Stimulated activated naive CD8-positive, alpha-beta T cell treated with anti-CD3 and anti-CD28 coated beads, Interleukin-15, Interleukin-2, amounts not matched to agents 100 U/mL and 50 U/mL, for 24 hours (primary cell): ENCODE results near the gene TGIF1.
"Not testable (repeated sequence)": the region's sequence is repeated elsewhere in the genome, so short reads cannot be mapped to it uniquely, and the experiment has no call there.

ENCODE experiments used
- ATAC-seq: fragments of 150-1000 bp; cut with Tn5 transposase; one replicate; pipeline ENCODE4 v1.10.0; 2021
- DNase-seq: peaks from one replicate; pipeline ENCODE4 v3.0.0; 2021

Gene TGIF1

DNA sequence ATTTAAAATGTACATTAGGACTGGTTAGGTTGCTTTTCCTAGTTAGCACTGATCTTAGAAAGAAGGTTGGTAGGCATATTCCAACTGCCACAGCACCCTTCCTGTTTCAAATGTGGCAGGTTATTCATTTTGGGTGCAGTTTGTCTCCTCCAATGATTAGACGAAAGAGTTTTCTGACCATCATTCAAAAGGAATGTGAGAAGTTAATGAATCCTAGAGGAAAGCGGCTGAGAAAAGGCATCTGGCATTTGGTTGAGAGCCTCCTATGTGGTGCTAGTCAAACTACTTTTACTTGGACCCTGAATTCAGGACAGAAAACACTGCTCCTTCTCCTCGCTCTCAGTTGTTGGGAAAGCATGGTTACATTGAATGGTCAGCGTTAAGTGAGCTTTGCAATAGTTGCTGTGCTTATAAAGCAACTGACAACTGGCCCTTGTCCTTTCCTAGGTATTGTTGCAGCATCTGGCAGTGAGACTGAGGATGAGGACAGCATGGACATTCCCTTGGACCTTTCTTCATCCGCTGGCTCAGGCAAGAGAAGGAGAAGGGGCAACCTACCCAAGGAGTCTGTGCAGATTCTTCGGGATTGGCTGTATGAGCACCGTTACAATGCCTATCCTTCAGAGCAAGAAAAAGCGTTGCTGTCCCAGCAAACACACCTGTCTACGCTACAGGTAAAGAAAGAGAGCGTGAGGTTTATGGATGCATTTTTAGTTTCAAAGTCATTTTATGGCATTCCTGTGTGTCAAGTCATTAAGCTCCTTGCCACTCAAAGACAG is 6.1 kb downstream of the TGIF1 start:
- DNase-seq (no peak), ATAC-seq (no peak)

DNA sequence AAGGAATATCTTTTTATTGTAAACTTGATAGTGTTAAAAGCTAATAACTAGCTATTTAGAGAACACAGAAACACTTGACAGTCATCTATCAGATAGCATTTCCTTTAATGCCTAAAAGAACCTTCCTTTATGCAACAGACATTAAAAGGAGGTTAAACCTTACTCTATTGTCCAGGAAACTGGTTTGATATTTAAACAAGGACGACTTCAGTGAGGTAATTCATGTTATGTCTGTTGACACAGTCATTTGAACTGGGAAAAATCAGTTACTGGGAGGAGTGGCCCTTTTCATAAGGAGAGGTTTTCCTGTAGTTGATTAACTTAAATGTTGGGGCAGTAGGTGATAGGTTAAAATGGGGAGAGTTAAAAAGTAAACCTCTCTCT is 6.7 kb downstream of the TGIF1 start:
- no peak for ATAC-seq
- no peak for DNase-seq

DNA sequence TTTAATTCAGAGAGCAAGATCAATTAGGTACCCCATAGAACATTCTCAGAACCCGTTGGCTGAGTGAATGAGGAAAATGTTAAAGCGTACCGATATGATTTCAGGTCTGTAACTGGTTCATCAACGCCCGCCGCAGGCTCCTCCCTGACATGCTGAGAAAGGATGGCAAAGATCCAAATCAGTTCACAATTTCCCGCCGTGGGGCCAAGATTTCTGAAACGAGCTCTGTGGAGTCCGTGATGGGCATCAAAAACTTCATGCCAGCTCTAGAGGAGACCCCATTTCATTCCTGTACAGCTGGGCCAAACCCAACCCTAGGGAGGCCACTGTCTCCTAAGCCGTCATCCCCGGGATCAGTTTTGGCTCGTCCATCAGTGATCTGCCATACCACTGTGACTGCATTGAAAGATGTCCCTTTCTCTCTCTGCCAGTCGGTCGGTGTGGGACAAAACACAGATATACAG is 7.3 kb downstream of the TGIF1 start:
- ATAC-seq (no peak), DNase-seq (no peak)

DNA sequence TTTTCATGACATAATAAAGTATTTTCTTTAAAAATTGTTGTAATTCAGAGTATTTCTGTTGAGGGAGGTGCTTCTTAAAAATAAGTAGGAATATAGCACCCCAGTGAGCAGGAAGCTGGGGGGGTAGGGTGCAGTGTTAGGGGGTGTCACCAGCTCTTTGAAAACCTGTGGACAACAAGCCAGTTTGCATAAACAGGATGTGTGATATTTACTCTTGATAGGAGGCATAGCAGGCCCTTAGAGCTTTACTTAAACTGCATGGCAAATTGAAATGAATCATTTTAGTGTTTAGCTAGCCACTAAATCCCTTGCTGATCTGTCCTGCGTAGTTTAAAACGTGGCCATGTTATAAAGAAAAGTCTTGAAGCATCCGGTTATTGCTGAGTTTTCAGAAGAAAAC is 8.4 kb downstream of the TGIF1 start:
- ATAC-seq (no peak), DNase-seq (no peak)

DNA sequence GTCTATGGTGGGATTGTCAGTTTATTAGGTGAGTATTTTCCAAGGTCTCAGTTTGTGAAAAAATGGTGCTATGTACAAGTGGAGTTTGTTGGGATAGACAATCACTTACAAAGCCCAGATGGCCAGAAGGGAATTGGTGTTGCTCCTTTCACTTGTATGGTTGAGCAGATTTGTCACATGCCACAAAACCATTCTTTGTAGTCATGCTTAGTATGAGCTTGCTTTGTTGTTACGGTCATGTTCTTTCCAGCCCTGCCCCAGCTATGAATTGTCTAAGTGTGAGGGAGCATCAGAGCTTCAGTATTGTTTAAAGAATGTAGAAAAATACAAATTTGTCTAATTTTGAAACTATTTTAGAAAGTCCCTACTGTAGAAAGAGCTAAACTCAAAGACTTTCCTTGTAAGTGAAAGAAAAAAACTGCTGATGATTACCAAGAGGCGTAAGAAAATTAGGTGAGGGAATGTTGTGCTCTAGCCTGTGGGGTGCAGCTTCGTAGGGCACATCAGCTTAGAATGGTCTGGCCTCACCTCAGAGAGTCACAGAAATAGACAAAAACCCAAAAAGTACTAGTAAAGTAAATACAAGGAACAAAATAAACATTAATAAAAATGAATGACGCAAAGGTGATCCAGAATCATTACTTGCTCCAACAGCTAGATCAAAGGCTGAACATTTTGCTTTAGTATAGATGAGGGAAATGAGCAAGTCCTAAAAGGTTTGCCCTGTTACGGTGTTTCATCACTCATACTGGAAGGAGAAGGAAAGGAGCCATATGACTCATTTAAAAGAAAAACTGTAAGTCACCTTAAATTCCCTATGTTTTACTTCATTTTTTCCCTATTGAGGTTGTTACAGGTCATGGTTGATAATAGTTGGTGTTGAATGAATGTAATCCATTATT is 9.2 kb downstream of the TGIF1 start:
- ATAC-seq (peak; percentile 67), DNase-seq (no peak)

DNA sequence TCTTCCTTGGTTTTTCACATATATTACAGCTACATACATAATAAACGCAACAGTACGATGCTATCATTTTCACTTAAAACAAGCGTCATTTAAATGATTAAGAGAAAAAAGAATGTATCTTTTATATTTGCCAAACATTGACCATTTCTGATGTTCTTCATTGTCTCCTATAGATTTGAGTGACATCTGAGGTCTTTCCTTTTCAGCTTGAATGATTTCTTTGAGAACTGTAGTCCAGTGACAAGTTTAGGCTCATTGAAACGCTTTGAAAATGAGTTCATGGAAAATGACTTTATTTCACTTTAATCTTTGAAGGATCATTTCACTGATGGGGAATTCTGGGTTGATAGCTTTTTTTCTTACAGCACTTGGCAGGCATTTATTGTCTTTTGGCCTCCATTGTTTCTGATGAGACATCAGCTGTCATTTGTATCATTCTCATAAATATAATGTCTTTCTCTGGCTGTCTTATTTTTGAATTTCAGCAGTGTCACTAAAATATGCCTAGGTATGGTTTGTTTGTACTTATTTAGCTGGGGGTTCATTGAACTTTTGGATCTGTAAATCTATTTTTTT is 10.9 kb downstream of the TGIF1 start:
- ATAC-seq = no peak

DNA sequence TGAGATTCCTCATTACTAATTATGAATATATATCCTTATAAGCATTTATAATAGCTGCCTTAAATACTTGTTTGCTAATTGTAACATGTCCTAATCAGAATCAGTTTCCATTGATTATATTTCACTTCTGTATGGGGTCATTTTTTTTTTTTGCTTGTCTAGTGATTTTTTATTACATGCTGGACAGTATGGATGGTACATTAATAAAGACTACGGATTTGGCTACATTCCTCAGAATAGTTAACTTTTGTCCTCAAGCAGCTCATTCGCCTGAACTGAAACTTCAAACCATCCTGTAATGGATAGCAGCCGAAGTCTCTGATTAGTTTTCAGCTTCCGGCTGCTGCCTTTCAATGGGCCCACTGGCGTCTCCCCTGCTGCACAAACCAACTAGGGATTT is 11.7 kb downstream of the TGIF1 start:
- no peak for ATAC-seq
- DNase-seq = no peak

More for the DNA sequence above, 10.9 kb downstream of the TGIF1 start:
- no peak for DNase-seq

DNA sequence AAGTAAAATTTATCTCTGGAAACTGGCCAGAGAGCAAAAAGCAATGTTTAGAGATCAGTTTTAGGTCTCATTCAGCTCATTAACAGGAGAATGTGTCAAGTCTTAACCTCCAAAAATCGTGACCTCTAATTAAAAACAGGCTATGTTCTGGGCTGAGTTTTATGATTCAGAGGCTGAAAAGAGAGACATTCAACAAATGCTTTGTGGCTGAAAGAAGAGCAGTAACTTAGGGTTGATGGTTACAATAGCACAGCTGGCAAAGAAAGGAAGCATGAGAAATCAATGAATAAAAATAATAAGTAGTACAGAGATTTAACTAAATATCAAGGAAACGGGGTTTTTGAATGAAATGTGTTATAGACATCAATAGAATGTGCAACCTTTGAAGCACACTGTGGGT is 13.1 kb downstream of the TGIF1 start:
- ATAC-seq (no peak), DNase-seq (no peak)

DNA sequence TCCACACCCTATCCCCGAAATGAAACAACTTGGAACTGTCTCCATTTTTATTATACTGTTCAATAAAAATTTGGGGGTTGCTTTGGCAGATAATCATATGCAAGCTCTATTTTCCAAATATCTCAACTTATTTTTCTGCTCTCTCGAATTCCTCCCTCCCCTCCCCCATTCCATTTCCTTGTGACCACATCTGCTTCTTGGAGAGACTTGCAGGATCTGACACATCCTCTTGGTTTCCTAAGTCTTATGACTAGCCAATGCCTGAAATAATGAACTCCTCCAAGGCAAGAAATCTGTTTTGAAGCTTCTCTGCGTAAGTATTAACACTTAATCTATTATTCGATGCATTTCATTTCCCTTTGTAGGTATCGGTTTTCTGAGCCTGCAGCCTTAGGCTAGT is 16.1 kb downstream of the TGIF1 start:
- ATAC-seq (no peak), DNase-seq (no peak)

DNA sequence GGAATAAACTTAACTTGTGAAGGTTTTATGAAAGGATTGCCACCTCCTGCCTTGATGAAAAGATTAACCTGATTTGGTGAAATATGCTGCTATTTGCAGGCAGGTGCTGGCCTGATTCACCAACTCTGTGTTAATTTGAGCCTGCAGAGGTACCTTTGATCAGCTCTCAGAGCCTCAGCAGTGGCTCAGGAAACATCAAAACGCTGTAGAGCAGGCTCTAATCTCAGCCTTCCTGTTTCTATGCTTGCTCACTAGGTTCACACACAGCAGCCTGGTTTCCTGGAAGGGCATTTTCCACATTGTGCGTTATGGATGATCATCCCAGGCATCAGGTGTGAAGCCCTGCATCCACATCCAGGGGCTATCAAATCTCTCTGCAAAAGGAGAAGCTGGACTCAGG is 16.9 kb downstream of the TGIF1 start:
- DNase-seq (no peak), ATAC-seq (no peak)

DNA sequence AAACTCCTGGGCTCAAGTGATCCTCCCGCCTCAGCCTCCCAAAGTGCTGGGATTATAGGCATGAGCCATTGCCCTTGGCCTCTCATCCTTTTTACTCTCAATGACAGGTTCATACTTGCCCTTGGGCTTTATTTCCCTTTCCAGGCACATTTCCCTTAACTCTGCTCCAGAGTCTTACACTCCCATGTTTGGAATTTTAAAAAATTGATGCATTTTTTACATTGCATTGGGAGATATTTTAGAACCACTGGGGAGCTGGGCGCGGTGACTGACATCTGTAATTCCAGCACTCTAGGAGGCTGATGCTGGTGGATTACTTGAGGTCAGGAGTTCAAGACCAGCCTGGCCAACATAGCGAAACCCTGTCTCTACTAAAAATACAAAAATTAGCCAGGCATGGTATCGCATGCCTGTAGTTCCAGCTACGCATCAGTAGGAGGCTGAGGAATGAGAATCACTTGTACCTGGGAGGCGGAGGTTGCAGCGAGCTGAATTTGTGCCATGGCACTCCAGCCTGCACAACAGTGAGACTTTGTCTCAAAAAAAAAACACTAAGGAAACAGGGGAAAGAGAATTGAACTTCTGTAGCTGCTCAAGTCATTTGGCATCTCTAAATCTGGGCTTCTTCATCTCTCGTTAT is 18.2 kb downstream of the TGIF1 start:
- ATAC-seq (no peak), DNase-seq (no peak)

DNA sequence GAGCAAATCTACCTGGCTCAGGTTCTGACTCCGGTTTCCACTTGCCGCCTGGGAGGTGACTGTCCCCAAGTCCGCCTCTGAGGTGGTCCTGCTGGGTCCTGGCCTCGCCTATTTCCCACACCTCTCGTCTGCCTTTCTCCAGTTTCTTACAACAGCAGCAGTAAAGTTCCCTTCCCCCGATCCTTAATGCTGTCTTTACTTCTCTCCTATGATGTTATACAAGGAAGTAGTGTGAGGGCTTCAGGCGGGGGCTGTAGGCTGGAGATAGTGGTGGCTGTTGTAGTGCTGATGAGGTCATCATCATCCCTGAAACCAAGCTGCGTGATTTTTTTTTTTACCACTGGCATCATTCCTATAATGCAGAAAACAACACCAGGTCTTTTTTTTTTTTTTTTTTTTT is 18.9 kb downstream of the TGIF1 start:
- ATAC-seq = no peak

DNA sequence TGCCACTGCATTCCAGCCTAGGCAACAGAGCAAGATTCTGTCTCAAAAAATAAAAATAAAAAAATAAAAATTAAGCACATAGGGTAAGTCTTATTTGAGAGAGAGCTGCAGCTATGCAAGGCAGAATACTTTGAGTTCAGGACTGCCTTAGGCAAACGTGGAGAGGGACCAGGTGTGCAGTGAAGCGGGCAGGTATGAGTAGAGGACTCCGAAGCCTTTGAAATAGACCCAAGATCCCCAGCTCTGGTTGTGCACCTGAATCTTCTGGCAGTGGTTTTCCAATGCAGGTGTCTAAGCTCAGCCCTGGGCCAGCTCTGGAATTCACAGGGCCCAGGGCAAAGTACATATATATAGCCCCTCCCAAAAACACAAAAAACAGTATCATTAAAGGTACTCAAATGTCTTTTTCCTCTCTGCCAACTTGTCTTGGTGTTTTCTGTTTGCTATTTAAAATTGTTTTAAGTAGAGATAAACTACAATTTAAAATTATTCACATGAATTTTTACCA is 21.2 kb downstream of the TGIF1 start:
- ATAC-seq (no peak), DNase-seq (no peak)

More for the DNA sequence above, 18.9 kb downstream of the TGIF1 start:
- DNase-seq = no peak

DNA sequence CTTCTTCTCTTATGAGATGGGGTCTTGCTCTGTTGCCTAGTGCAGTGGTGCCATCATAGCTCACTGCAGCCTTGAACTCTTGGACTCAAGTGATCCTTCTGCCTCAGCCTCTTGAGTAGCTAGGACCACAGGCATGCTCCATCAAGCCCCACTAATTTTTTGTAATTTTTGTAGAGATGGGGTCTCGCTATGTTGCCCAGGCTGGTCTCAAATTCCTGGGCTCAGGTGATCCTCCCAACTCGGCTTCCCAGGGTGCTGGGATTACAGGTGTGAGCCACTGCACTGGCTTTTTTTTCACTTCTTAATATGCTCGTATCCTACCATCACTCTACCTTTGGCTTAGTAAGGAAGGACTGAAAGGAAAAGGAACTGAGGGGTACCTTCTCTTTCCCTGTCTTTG is 22.1 kb downstream of the TGIF1 start:
- not testable (repeated sequence) for DNase-seq, ATAC-seq

DNA sequence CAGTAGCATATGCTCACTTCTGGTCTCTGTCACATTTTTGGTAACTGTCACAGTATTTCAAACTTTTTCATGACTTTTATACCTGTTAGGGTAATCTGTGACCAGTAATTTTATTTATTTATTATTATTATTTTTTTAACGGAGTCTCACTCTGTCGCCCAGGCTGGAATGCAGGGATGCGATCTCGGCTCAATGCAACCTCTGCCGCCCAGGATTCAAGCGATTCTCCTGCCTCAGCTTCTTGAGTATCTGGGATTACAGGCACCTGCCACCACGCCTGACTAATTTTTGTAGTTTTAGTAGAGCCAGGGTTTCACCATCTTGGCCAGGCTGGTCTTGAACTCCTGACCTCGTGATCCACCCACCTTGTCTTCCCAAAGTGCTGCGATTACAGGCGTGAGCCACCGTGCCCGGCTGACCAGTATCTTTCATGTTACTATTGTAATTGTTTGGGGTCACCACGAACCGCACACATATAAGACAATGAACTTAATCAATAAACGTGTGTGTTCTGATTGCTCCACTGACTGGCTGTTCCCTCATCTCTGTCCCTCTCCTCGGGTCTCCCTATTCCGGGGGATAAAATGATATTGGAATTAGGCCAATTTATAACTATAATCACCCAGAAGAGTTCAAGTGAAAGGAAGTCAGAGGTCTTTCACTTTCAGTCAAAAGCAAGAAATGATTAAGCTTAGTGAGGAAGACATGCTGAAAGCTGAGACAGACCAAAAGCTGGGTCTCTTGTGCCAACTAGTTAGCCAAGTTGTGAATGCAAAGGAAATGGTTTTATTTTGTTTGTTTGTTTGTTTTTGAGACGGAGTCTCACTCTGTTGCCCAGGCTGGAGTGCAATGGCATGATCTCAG is 22.9 kb downstream of the TGIF1 start:
- DNase-seq (no peak), ATAC-seq (peak; percentile 69)

DNA sequence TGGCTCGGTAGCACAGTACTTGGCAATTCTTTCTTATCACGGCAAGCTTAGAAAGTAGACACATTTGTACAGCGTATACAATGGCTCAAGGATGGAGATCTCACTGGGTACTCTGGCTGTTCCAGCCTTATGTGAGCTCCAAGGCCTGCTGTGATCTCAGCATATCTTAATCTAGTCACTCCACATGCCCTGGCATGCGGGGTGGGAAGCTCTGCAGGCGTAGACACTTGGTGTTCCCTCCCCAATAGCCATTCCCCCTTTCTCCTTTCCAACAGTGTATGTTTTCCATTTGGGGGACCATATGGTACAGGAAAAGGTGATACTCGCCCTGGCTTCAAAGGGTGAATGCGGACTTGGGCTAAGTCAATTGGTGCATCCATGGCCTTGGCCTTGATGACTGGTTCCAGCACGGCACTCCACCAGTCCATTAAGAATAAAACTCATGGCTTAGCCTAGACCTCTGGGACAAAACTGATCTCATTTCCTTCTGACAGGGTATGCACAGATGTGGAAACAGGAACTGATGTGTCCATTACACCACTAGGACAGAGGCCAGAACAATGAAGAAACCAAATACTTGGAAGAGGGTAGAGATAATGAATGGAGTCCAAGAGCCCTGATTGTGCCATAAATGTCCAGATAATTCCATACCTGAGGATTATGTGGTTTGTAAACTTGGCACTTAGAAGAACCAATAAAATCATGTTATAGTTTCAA is 28.4 kb downstream of the TGIF1 start:
- no peak for DNase-seq
- no peak for ATAC-seq

DNA sequence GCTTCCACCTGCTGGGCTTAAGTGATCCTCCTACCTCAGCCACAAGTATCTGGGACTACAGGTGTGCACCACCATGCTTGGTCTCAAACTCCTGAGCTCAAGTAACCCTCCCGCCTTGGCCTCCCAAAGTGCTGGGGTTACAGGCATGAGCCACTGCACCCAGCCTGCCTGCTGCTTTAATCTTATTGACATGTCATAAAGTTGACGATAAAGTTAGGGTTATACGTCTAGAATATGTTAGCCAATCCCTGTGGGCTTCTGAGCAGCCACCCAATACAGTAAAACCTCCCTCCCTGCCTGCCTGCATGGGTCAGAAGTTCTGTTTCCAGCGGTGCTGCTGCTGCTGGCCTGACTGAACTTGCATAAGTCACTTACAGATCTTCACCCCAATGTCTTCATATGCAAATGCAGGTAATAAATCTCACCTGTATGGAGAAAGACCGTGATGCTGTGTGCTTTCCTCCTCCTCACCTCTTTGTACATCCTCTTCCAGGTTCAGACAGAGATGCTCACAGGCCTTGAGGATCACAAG is 30.1 kb downstream of the TGIF1 start:
- no peak for DNase-seq
- ATAC-seq = no peak

DNA sequence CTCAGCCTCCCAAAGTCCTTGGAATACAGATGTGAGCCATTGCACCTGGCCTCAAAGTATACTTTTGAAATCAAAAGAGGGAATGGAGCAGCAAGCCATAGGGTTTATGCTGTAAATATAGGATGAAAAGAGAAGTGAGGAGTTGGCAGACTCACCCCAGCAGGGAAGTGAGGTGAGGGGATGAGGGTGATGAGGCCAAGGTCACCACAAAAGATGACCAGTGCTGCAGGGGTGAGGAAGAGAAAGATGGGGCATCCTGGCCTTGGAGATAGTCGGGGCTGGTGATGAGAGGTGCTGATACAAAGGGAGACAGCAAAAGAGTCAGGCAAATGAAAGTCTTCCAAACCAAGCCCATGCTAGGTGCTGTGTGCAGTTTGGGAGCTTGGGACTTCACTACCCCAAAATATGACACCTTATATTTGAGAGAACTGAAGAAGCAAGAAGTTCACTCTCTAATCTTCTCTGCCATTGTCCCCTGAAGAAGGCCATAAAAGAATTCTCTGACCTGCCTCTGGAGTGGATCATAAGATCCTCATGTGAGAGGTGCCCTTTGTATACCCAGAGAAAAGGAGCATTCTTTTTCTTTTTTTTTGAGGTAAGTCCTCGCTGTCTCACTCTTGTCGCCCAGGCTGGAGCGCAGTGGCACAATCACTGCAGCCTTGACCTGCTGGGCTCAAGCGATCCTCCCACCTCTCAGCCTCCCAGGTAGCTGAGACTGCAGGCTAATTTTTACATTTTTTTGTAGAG is 31.0 kb downstream of the TGIF1 start:
- ATAC-seq = no peak
- DNase-seq = no peak

DNA sequence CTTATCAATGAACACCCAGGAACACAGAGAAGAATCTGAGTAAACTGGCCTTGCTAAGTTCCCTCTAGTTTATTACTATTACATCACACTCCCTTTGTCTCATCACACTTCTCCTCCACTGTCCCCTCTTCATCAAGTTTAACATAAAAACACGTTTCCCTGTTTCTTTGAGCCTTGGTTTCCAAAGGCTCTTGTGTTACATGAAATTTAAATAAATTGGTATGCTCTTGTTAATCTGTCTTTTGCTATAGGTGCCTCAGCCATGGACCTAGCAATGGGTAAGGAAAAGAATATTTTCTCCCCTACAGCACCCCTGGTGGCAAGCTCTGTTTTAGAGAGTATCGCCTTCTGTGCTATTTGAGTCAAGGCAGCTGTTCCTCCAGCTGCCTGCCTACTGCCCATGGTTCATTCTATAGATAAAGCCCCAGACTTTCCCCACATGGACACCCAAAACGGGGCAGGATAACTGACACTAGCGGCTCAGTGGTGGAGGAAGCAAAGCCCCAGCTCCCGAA is 31.8 kb downstream of the TGIF1 start:
- ATAC-seq = no peak
- peak; percentile 19 for DNase-seq
